ENCODE results near the gene DVL2.

DVL2 gene

GRCh38 chr17:7238420-7239090, 4.2 kb upstream of the DVL2 start:
- DNase-seq (ENCODE audit: insufficient read length, low spot score) (no peak), FAIRE-seq (no peak)

- DNase-seq (ENCODE audit: insufficient read length, low spot score) (no peak), FAIRE-seq (no peak)
These were observed 3.6 kb upstream of the DVL2 start for GRCh38 chr17:7237761-7238419.

GRCh38 chr17:7237266-7237760, 3.0 kb upstream of the DVL2 start:
- DNase-seq (ENCODE audit: insufficient read length, low spot score) = no peak
- FAIRE-seq = no peak

GRCh38 chr17:7236808-7237207, 2.5 kb upstream of the DVL2 start:
- FAIRE-seq (no peak), DNase-seq (ENCODE audit: insufficient read length, low spot score) (no peak)

- DNase-seq (ENCODE audit: insufficient read length, low spot score) (no peak), FAIRE-seq (no peak)
These were observed 1.7 kb upstream of the DVL2 start for GRCh38 chr17:7235693-7236665.

- FAIRE-seq = no peak
- no peak for DNase-seq (ENCODE audit: insufficient read length, low spot score)
These were observed 625 bp downstream of the DVL2 start for GRCh38 chr17:7233701-7234082.

GRCh38 chr17:7232114-7232513, 2.2 kb downstream of the DVL2 start:
- FAIRE-seq = peak; percentile 94
- no peak for DNase-seq (ENCODE audit: insufficient read length, low spot score)

GRCh38 chr17:7229504-7229903, 4.8 kb downstream of the DVL2 start:
- FAIRE-seq (no peak), DNase-seq (ENCODE audit: insufficient read length, low spot score) (no peak)

- DNase-seq (ENCODE audit: insufficient read length, low spot score) (no peak), FAIRE-seq (no peak)
These were observed 5.4 kb downstream of the DVL2 start for GRCh38 chr17:7228920-7229319.

- peak; percentile 13 for FAIRE-seq
- no peak for DNase-seq (ENCODE audit: insufficient read length, low spot score)
These were observed 7.3 kb downstream of the DVL2 start for GRCh38 chr17:7226721-7227710.

GRCh38 chr17:7225711-7226331, 8.5 kb downstream of the DVL2 start:
- DNase-seq (ENCODE audit: insufficient read length, low spot score) = no peak
- no peak for FAIRE-seq

- FAIRE-seq (no peak), DNase-seq (ENCODE audit: insufficient read length, low spot score) (no peak)
These were observed 9.6 kb downstream of the DVL2 start for GRCh38 chr17:7224661-7225111.

GRCh38 chr17:7224110-7224509, 10.2 kb downstream of the DVL2 start:
- no peak for FAIRE-seq

GRCh38 chr17:7223375-7223774, 10.9 kb downstream of the DVL2 start:
- DNase-seq (ENCODE audit: insufficient read length, low spot score) (no peak), FAIRE-seq (no peak)

More at GRCh38 chr17:7224110-7224509, 10.2 kb downstream of the DVL2 start:
- DNase-seq (ENCODE audit: insufficient read length, low spot score) = no peak

- no peak for FAIRE-seq
- no peak for DNase-seq (ENCODE audit: insufficient read length, low spot score)
These were observed 11.4 kb downstream of the DVL2 start for GRCh38 chr17:7222972-7223292.

GRCh38 chr17:7222093-7222971, 12.0 kb downstream of the DVL2 start:
- FAIRE-seq (no peak), DNase-seq (ENCODE audit: insufficient read length, low spot score) (no peak)

- DNase-seq (ENCODE audit: insufficient read length, low spot score) (no peak), FAIRE-seq (peak; percentile 69)
These were observed 12.8 kb downstream of the DVL2 start for GRCh38 chr17:7221278-7222092.
